ENCODE data around the gene FAM219B. TPM values are rescaled to one million over a fixed set of nuclear protein-coding genes. Genes with fewer than 3 reads are reported as not detected.
A peak's percentile ranks its signal among the peaks of the same experiment; 100 is the strongest.

FAM219B gene
- total and polyA plus RNA-seq, 2 of the 8 experiments (the other 6 are each of a cell fraction or from before 2014, with no cell fraction given) = 57.1 to 66.6 TPM

DNA sequence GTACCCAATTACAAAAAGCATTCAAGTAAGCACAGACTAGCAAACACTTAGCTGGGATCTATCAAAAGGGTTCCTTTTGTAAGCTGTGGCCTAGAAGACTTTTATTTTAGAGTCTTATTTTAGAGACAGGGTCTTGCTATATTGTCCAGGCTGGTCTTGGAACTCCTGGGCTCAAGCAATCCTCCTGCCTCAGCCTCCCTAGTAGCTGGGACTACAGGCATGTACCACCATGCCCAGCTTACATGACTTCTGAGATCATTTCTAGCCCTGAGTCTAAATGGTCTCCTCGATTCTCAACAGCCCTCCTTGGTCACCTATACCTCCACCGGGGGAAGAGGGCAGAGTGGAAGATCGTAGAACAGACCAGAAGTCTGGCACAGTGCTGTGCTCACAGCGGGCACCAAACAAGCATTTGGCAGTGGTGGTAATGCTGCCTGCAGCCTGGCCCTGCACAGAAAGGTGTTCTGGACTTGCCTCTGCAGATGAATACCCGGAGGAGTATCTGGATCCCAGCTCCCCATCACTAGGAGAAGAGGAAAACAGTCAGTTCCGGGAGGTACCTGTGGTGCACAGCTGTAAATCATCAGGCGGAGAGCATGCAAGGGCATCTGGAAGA, 2.4 kb downstream of the FAM219B start:
- Histone ChIP-seq H4K20me1 (replicated peaks in 1 of 2; ENCODE audit: control insufficient read depth in 1 of 2, insufficient read depth in 2 of 2, low read length in 2 of 2) (peaks cover 3 to 7% of the 10 kb centered on the region in 2 experiments), H3K4me3 (ENCODE audit: extremely low read depth in 1 of 4, insufficient read depth in 2 of 4, low read depth in 3 of 4, low read length in 4 of 4) (no peak overlapping the region), H3K4me2 (ENCODE audit: insufficient read depth in 1 of 2, low read depth in 2 of 2, low read length in 2 of 2) (peak overlapping the region in 1 of 2 experiments; percentile 77; a peak in 1 of 4 replicates), H3K79me1 (ENCODE audit: low read depth, low read length) (no peaks in the 10 kb centered on the region), H2BK15ac (ENCODE audit: low read length) (no peak overlapping the region), H4K5ac (ENCODE audit: insufficient read length, low read depth, low read length) (no peak overlapping the region), H2BK20ac (ENCODE audit: low read length) (no peak overlapping the region), H2AFZ (ENCODE audit: low read length) (no peak overlapping the region), H4K8ac (ENCODE audit: extremely low read depth, insufficient read depth, low read length) (no peak overlapping the region), H3K23ac (ENCODE audit: insufficient read length) (no peak overlapping the region), H2AK5ac (ENCODE audit: low read depth, low read length) (no peak overlapping the region), H3K23me2 (ENCODE audit: low read depth, low read length) (peaks cover 6% of the 10 kb centered on the region; the same call in 1 of the 2 replicates), H3K4me1 (replicated peaks in 1 of 4; ENCODE audit: control insufficient read depth in 3 of 4, insufficient read depth in 4 of 4, low read length in 3 of 4) (peaks cover 2 to 4% (median 3%) of the 10 kb centered on the region in 4 experiments), H3K9ac (replicated peaks in 1 of 4; ENCODE audit: extremely low read depth in 1 of 4, low read depth in 3 of 4, low read length in 3 of 4) (no peak overlapping the region; a peak in 1 of 7 replicates), H3K14ac (ENCODE audit: insufficient read length) (no peak overlapping the region), H3K79me2 (ENCODE audit: control insufficient read depth in 1 of 2, insufficient read depth in 2 of 2, low read length in 2 of 2) (peaks cover 0 to 15% of the 10 kb centered on the region in 2 experiments; a peak in 2 of 4 replicates), H3K36me3 (ENCODE audit: control insufficient read depth in 2 of 4, insufficient read depth in 4 of 4, low read length in 3 of 4) (peaks cover 22 to 51% (median 38%) of the 10 kb centered on the region in 4 experiments), H3K18ac (ENCODE audit: extremely low read depth, low read length) (no peak overlapping the region), H2BK5ac (ENCODE audit: low read depth, low read length) (no peak overlapping the region), H4K91ac (replicated peaks; ENCODE audit: insufficient read length, low read length) (no peak overlapping the region), H3K27me3 (replicated peaks in 1 of 4; ENCODE audit: control insufficient read depth in 3 of 4, extremely low read depth in 1 of 4, insufficient read depth in 3 of 4, low read length in 3 of 4) (no peaks in the 10 kb centered on the region), H3K4ac (replicated peaks; ENCODE audit: insufficient read length, low read depth, low read length) (no peak overlapping the region), H2BK120ac (replicated peaks; ENCODE audit: low read depth, low read length) (no peak overlapping the region), H2BK12ac (ENCODE audit: low read depth, low read length) (no peak overlapping the region), H3K9me3 (ENCODE audit: insufficient read depth in 2 of 2, low read depth in 1 of 2, low read length in 1 of 2) (no peaks in the 10 kb centered on the region), H3K27ac (ENCODE audit: low read depth, low read length) (no peak overlapping the region), H3K56ac (replicated peaks; ENCODE audit: insufficient read length, low read depth, low read length) (no peak overlapping the region)
- no peak for DNase-seq (ENCODE audit: low read depth in 1 of 2, low spot score in 2 of 2)
- ChIA-PET POLR2A (ENCODE audit: partially characterized antibody) (interaction anchor here (0.9 to 11.9 kb wide), 4 partner anchors 13 to 62 kb away, joined by 3 to 116 read pairs (median 4); partner anchors contain the start of gene MPI), CTCF (ENCODE audit: partially characterized antibody) (interaction anchor here (0.6 to 7.8 kb wide), 10 partner anchors 9 to 134 kb away, joined by 3 to 52 read pairs (median 4); no protein-coding TSS in a partner anchor)
- FAIRE-seq = no peak
- 87% methylated on average over 7 of the region's 7 CpGs; no CpG with 5 or more reads in 1 of the 2 experiments for WGBS, 2 experiments (ENCODE audit: extremely low coverage in 1 of 2, insufficient coverage in 1 of 2, insufficient read length in 1 of 2, insufficient replicate concordance in 2 of 2, low coverage in 1 of 2, low lambda C conversion rate in 2 of 2, missing lambda C conversion rate in 1 of 2)
- TF ChIP-seq KDM4A (IDR thresholded peaks at IDR 0.05; ENCODE audit: low read depth, low read length, severe bottlenecking) (no peak), CTBP2 (IDR thresholded peaks at IDR 0.05; ENCODE audit: borderline replicate concordance, insufficient read depth, insufficient read length, low read length) (no peak), HDAC2 (IDR thresholded peaks at IDR 0.05; ENCODE audit: borderline replicate concordance in 1 of 2, low read depth in 2 of 2, low read length in 2 of 2) (no peak), POLR2A (IDR thresholded peaks at IDR 0.05; ENCODE audit: control extremely low read depth in 1 of 2, low read depth in 2 of 2, low read length in 2 of 2) (no peak), PHF8 (conservative IDR thresholded peaks at IDR 0.05; ENCODE audit: low read depth, low read length) (no peak), CBX8 (IDR thresholded peaks at IDR 0.05; ENCODE audit: borderline replicate concordance, low read depth, low read length) (no peak), TEAD4 (IDR thresholded peaks at IDR 0.05; ENCODE audit: low read depth, low read length) (no peak), CHD2 (IDR thresholded peaks at IDR 0.05; ENCODE audit: low read length) (no peak), SIRT6 (IDR thresholded peaks at IDR 0.05; ENCODE audit: low read length) (no peak), NANOG (IDR thresholded peaks at IDR 0.05; ENCODE audit: insufficient read depth, low read depth, low read length, poor library complexity, severe bottlenecking) (no peak), SRF (IDR thresholded peaks at IDR 0.05; ENCODE audit: low read depth, low read length) (no peak), POU5F1 (IDR thresholded peaks at IDR 0.05; ENCODE audit: low read depth, low read length) (no peak), ASH2L (IDR thresholded peaks at IDR 0.05; ENCODE audit: low read length) (no peak)

Measured in H1 (cell line).